PC-3 (cell line): ENCODE results near the gene CEP152.

ENCODE experiments used
- EZH2 ChIP-seq: fragments of 300-600 bp; sonication (generic); IDR thresholded peaks from one replicate; pipeline ENCODE4 v1.6.1; 2017; ENCODE audit warnings: antibody characterized with exemption, mild to moderate bottlenecking, low read length; ENCODE audit not compliant: unreplicated experiment
- TF ChIP-seq, protein P1 (sequence below): fragments of 300-600 bp; sonication (generic); conservative IDR thresholded peaks from 2 replicates; pipeline ENCODE4 v1.5.1; 2017; ENCODE audit warnings: antibody characterized with exemption, low read depth, mild to moderate bottlenecking, low read length

DNA sequence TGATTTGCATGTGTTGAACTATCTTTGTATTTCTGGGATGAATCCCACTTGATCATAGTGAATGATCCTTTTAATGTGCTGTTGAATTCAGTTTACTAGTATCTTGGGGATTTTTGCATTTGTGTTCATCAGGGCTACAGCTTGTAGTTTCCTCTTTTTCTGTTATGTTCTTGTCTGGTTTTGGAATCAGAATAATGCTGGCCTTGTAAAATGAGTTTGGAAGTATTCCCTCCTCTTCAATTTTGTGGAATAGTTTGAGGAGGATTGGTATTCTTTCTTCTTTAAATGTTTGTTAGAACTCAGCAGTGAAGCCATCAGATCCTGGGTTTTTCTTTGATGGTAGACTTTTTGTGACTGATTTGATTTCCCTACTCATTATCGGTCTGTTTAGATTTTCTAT is 102.2 kb downstream of the CEP152 start:
- TF ChIP-seq EZH2 = no peak
- TF ChIP-seq, protein P1, sequence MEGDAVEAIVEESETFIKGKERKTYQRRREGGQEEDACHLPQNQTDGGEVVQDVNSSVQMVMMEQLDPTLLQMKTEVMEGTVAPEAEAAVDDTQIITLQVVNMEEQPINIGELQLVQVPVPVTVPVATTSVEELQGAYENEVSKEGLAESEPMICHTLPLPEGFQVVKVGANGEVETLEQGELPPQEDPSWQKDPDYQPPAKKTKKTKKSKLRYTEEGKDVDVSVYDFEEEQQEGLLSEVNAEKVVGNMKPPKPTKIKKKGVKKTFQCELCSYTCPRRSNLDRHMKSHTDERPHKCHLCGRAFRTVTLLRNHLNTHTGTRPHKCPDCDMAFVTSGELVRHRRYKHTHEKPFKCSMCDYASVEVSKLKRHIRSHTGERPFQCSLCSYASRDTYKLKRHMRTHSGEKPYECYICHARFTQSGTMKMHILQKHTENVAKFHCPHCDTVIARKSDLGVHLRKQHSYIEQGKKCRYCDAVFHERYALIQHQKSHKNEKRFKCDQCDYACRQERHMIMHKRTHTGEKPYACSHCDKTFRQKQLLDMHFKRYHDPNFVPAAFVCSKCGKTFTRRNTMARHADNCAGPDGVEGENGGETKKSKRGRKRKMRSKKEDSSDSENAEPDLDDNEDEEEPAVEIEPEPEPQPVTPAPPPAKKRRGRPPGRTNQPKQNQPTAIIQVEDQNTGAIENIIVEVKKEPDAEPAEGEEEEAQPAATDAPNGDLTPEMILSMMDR = no peak
